ENCODE data around the gene COLQ.

The COLQ gene

DNA sequence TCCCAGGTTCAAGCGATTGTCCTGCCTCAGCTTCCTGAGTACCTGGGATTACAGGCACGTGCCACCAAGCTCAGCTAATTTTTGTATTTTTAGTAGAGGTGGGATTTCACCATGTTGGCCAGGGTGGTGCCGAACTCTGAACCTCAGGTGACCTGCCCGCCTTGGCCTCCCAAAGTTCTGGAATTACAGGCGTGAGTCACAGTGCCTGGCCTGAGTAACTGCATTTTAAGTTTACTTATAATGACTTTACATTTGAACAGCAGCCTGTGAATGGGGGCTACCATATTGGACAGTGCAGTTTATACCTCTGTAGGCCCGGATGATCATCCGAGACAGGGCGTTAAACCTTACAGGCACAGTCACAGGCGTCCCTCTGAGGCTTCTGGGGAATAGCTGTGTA is 69.3 kb downstream of the COLQ start:
- H3K36me3 ChIP-seq = peaks cover 6 to 60% (median 29%) of the 10 kb centered on the region in 3 donors
- DNase-seq = peak in 1 of 2 donors; percentile 24
- intact Hi-C loops (cut with DNase I; ENCODE audit: low total_unique reads) = no loop called here

DNA sequence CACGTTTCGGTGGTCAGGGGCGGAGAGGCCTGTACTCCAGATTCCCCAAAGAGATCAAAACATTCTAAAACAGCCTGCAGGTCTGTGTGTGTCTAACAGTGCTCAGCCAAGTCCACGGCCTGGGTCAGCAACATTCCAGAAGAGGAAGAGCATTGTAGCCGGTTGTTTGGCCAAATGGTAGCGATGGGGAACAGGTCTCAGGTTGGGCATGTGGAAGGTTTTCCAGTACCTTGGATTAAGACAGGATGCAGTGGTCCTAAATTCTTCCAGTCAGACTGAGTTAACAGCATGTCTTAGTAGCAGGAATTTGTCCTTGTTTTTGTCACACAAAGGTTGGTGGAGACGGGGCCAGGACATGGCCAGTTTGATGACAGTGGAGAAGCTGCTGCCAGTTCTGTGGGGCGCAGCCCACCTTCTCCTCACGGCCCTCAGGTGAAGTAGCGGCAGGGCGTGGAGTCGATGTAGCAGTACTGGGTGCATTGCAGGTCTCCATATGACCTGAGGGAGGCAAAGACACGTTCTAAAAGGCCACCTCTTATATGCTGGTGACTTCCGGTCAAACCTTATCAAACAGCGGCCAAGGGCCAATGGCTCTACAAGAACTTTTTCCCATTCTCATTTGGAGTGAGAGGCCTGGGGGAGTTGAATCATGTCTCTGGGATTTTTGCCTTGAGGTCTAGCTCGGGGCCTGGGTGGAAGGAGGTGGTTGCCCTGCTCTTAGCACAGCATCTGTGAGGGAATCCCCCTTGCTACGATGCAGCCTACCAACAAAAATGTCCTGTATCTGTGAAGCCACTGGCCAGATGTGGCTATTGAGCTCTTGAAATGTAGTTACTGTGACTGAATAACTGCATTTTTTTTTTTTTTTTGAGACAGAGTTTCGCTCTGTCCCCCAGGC is 70.0 kb downstream of the COLQ start:
- Histone ChIP-seq H3K27me3 (no peaks in the 10 kb centered on the region), H3K27ac (no peak overlapping the region), H3K4me3 (no peak overlapping the region), H3K9me3 (no peaks in the 10 kb centered on the region), H3K36me3 (peaks cover 6 to 58% (median 29%) of the 10 kb centered on the region in 3 donors), H3K4me1 (no peaks in the 10 kb centered on the region)
- TF ChIP-seq, protein P1, sequence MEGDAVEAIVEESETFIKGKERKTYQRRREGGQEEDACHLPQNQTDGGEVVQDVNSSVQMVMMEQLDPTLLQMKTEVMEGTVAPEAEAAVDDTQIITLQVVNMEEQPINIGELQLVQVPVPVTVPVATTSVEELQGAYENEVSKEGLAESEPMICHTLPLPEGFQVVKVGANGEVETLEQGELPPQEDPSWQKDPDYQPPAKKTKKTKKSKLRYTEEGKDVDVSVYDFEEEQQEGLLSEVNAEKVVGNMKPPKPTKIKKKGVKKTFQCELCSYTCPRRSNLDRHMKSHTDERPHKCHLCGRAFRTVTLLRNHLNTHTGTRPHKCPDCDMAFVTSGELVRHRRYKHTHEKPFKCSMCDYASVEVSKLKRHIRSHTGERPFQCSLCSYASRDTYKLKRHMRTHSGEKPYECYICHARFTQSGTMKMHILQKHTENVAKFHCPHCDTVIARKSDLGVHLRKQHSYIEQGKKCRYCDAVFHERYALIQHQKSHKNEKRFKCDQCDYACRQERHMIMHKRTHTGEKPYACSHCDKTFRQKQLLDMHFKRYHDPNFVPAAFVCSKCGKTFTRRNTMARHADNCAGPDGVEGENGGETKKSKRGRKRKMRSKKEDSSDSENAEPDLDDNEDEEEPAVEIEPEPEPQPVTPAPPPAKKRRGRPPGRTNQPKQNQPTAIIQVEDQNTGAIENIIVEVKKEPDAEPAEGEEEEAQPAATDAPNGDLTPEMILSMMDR (IDR thresholded peaks at IDR 0.05) = no peak
- intact Hi-C loops (cut with DNase I; ENCODE audit: low total_unique reads) = no loop called here
- DNase-seq = peak in 1 of 2 donors; percentile 28

More for the DNA sequence above, 69.3 kb downstream of the COLQ start:
- H3K4me1 ChIP-seq = no peaks in the 10 kb centered on the region
- no peak overlapping the region for H3K27ac ChIP-seq
- no peaks in the 10 kb centered on the region for H3K27me3 ChIP-seq
- H3K9me3 ChIP-seq = no peaks in the 10 kb centered on the region
- TF ChIP-seq, protein P1 (IDR thresholded peaks at IDR 0.05) = no peak
- H3K4me3 ChIP-seq = no peak overlapping the region

DNA sequence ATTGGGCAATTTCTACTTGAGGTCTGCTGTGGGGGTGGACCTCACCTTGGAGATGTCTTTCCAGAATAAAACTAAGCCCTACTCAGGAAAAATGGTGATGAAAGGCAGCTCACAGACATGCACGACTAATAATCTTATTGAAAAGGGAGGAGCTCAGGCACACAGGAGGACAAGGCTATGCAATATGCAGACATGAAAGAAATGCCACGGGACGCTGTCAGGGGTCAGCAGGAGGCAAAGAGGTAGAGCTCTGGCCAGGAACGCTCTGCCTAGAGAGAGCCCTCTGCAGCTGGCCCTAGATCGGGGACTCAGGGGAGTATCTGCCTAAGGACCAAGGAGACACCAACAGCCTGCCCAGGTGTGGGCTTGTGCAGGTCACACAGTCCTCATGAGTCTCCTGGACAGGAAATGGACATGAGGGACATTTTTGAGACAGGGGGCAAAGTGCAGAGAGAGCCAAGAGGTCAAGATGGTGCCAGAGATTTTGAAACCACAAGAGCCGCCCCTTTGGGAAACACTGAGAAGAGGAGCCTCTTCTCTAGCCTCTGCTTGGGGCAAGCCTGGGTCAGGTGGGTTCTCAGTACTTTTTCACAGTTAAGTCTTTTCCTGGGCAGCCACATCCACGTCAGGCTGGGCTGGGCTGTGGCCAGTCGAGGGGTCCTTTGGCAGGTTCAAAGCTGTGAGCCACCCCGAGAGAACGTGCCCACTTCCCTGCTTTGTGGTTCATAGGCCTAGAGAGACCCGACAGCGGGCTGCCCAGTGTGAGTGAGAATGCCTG is 70.9 kb downstream of the COLQ start:
- Histone ChIP-seq H3K4me3 (no peak overlapping the region), H3K27me3 (no peaks in the 10 kb centered on the region), H3K9me3 (no peaks in the 10 kb centered on the region), H3K4me1 (no peaks in the 10 kb centered on the region), H3K27ac (no peak overlapping the region), H3K36me3 (peaks cover 6 to 49% (median 22%) of the 10 kb centered on the region in 3 donors)
- peak in 1 of 2 donors; percentile 48 for DNase-seq
- TF ChIP-seq, protein P1 (IDR thresholded peaks at IDR 0.05) = no peak
- intact Hi-C loops (cut with DNase I; ENCODE audit: low total_unique reads) = no loop called here

DNA sequence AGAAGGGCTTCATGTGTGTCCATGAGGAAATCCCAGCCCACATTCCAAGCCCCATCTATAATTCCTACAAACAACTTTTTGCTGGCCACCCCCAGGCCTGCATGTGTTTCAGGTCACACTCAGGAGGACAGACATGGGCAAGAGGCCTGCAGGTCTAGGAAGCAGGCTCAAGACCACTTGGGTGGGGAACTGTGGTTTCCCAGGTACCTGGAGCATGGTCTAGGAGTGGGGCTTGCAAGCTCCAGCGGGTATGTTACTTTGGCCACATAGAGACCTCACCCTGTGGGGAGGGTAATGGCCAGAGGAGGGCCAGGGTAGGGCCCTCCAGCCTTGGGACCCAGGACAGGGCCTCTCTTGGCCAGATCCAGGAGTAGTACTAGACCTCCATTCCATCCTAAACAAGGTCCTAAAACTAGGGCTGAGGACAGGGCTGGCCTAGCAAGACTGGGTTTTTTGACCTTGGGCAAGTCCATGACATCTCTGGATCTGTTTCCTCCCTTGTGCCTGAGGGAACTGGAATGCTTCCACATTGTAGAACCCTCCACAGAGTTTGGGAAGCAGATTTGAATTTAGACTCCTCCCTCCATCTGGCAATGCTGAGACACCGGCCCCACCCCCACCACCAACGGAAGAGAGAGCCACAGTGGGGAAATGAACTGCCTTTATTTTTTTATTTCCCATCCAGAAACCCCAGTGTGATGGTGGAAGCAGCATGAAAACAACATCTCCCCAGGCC is 71.8 kb downstream of the COLQ start:
- no peaks in the 10 kb centered on the region for H3K4me1 ChIP-seq
- TF ChIP-seq, protein P1 (IDR thresholded peaks at IDR 0.05) = no peak
- H3K27ac ChIP-seq = no peak overlapping the region
- H3K36me3 ChIP-seq = peaks cover 6 to 46% (median 21%) of the 10 kb centered on the region in 3 donors
- intact Hi-C loops (cut with DNase I; ENCODE audit: low total_unique reads) = no loop called here
- no peak overlapping the region for H3K4me3 ChIP-seq
- no peaks in the 10 kb centered on the region for H3K27me3 ChIP-seq
- DNase-seq = peak in 1 of 2 donors; percentile 37
- no peaks in the 10 kb centered on the region for H3K9me3 ChIP-seq

DNA sequence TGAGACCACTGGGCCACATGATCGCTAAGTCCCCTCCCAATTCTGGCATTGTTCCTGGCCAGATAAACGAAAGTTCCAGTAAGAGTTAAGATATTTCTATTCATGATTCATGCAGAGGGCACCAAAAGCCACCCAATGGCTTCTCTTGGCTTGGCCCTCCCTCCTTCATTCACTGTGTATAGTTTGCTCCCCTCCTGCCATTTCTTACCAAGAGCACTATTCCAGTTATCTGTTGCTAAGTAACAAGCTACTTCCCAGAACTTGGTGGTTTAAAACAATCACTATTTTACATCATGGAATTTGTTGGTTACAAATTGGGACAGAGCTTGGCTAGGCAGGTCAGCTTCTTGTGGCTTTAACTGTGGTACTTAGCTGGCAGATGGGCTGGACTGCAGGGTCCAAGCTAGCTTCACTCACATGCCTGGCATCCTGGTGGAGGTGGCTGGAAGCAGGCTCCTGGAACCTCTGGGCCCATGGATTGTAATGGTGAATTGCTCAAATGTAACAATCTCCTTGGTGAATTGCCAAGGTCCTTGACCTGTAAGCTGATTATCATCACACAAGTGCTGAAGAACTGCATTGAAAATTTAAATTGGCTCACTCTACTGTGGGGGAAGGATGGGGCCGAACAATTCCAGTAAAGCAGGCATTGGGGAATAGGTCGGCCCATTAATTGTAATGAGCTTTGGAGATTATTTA is 77.5 kb downstream of the COLQ start:
- TF ChIP-seq, protein P1 (IDR thresholded peaks at IDR 0.05) = no peak
- intact Hi-C loops (cut with DNase I; ENCODE audit: low total_unique reads) = no loop called here

More for the DNA sequence above, 77.5 kb downstream of the COLQ start:
- H3K9me3 ChIP-seq = no peaks in the 10 kb centered on the region
- peaks cover 17 to 39% (median 20%) of the 10 kb centered on the region in 3 donors for H3K36me3 ChIP-seq
- no peak overlapping the region for H3K27ac ChIP-seq
- DNase-seq = peak in 1 of 2 donors; percentile 27
- no peak overlapping the region for H3K4me3 ChIP-seq
- peaks cover 0 to 12% (median 4%) of the 10 kb centered on the region in 4 donors for H3K4me1 ChIP-seq
- no peaks in the 10 kb centered on the region for H3K27me3 ChIP-seq
